ENCODE results near the gene TMEM258.
A peak's percentile ranks its signal among the peaks of the same experiment; 100 is the strongest.

TMEM258 gene

GRCh38 chr11:61817471-61818202 lies 25.2 kb upstream of the TMEM258 start:
- no peak for DNase-seq

DNA sequence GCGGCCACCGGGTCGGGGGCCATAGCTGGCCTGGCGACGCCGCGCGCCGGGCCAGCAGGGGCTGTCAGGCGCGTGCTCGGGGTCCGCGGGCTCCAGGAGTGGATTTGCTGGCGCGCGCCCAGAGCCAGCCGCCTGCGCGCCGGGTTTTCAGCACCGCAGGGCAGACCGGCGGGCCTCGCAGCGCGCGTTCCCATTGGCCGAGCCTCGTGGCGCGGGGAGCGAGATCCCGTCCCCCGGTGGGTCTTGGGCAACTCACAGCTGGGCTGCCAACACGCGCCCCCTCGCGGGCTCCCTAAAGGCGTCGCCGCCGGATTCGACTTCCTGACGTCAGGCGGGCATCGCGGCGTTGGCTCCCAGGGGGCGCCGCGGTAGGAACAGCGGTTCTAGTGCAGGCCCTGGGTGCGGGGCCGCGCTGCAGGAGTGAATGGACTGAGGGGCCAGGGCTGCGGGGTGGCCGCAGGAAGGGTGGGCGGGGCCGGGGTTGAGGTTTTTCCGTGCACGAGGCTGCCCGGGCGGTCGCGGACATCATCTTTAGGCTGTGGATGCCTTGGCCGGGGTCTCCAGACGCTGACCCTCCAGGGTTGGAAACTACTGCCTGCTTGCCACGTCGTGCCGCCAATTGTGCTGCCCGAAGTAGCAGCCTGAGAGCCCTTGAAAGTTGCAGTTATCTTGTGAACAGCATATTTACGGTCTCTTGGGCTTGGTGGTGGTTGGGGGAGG lies 24.5 kb upstream of the TMEM258 start, which contains the start of gene FADS1:
Gene FADS1 (minus strand): TSS at position 268 of the 720 bp plus-strand sequence. CDS start 74 bp downstream, at position 194.
- DNase-seq: peak; percentile 80

DNA sequence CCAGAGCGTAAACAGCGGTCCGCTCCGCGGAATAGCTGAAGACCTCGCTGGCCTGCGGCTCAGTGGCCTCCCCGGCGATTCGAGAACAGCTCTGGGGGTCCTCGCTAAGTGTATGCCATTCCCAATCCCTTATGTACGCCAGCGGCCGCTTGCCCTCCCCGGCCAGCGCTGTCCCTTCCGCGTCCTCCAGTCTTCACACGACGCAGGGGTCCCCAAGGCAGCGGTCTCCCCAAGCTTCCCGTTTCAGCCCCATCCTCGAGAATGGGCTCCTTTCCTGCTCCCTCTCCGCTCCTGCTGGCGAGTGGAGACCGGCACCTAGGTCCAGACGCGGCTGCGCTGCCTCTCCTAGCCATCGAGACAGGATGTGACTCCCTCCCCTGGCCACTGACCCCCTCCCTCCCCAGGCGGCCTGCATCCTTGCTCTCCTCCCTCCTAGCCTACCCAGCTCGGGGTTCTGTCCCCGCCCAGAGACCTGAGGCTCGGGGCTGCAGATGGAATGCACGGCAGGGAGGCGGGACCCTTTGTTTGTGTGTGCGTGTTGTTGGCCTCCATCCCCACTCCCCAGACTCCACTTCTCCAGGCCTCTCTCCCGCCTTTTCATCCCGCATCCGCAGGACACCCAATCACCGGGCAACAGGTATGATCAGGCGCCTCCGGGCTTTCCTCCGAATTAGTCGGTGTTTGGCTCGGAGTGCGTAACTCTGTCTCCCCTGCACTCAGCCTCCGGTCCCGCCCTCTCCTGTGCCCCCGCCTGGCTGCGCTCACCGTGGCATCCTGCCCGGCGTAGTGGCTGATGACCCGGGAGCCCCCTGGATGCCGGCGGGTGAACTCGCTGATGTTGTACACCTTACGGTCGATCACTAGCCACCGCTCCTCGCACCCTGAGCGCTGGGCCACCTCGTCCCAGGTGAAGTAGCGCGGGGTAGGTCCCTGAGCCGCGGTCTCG lies 23.7 kb upstream of the TMEM258 start:
- peak; percentile 45 for DNase-seq

DNA sequence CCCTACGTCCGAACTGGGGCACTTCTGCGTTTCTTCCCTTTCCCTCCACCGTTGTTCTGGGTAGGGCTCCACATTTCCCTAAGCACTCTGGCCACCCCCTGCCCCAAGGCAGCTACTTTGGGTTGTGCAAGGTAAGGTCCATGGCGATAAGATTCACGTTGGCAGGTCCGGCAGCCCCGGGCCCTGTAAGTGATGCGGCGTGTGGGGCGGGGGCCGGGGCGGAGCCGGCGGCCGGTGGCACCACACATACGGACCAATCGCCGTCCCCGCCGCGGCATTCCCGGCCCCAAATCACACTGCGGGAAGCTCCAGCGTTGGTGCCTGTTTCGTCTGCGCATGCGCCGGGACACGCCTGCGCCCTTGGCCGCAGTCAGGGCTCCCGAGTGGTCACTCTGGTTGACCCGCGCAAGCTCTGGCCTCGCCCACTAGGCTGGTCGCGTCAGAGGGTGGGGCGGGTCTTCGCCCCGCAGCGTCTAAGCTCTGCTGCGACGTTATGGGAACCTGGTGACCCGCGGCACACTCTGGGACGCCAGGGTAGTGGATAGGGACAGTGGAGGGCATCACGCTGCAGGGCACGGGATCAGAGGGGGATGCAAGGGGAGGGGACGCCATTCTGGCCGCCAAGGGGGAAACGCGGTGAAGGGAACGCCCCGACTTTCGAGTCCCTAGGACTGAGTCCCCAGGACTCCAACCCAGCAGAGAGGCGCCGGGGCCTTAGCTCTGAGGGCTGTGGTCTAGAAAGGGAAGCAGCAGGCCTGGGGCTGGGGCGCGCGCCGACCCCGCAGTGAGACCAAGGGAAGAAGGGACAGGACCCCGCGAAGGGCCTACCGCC lies 22.8 kb upstream of the TMEM258 start:
- peak; percentile 89 for DNase-seq

- DNase-seq: no peak
These were observed 22.0 kb upstream of the TMEM258 start for GRCh38 chr11:61814247-61814957.

GRCh38 chr11:61812736-61813411 lies 20.5 kb upstream of the TMEM258 start:
- no peak for DNase-seq

- DNase-seq: no peak
These were observed 19.4 kb upstream of the TMEM258 start for GRCh38 chr11:61811831-61812230.

- no peak for DNase-seq
These were observed 18.3 kb upstream of the TMEM258 start for GRCh38 chr11:61810671-61811175.

- no peak for DNase-seq
These were observed 14.4 kb upstream of the TMEM258 start for GRCh38 chr11:61806785-61807184.

DNA sequence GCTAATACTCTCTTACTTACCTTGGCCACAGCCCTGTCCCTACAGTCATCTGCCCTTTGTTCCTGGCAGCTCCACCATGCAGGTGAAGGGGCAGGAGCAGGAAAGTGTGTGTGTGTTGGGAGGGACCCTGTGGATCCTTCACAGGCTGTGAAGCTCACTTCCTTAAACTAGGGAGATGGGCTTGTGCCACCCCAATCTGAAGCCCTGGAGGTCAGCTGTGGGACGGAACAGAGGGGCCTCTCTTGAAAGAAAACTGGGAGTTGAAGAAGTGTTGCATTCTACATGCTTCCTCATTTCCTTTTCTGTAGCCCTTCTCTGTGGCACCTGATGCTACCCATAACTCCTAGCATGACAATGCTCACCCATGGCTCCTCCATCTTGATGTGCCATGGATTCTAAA lies 12.7 kb upstream of the TMEM258 start:
- no peak for DNase-seq

GRCh38 chr11:61803889-61804647 lies 11.7 kb upstream of the TMEM258 start:
- DNase-seq: no peak

- no peak for DNase-seq
These were observed 10.2 kb upstream of the TMEM258 start for GRCh38 chr11:61802605-61803004.

- DNase-seq: no peak
These were observed 8.2 kb upstream of the TMEM258 start for GRCh38 chr11:61800331-61801281.

DNA sequence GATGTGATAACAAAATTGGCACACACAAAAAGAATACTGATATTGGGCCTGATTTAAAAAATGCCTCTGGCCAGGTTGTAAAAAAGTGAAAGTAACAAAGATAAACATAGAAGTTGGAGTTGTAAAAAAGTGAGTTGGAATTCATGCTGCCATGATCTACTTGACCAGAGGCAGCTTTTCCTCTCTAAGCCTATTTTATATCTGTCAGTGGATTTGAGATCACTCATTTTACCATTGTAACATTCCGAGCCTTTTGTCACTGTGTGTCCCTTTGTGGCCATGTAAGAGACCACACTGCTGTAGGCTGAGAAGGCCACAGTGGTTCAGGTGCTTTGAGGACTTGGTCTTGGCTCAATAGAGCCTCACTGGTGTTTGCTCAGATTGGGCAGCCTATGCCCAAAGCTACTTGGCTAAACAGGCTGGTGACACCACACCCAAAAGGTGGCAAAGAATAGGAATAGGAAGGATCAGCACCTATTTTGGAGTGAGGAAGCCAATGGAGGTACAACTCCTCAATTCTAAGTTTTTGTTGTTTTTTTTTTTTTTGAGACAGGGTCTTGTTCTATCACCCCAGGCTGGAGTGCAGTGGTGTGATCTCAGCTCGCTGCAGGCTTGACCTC lies 7.4 kb upstream of the TMEM258 start:
- no peak for DNase-seq

DNA sequence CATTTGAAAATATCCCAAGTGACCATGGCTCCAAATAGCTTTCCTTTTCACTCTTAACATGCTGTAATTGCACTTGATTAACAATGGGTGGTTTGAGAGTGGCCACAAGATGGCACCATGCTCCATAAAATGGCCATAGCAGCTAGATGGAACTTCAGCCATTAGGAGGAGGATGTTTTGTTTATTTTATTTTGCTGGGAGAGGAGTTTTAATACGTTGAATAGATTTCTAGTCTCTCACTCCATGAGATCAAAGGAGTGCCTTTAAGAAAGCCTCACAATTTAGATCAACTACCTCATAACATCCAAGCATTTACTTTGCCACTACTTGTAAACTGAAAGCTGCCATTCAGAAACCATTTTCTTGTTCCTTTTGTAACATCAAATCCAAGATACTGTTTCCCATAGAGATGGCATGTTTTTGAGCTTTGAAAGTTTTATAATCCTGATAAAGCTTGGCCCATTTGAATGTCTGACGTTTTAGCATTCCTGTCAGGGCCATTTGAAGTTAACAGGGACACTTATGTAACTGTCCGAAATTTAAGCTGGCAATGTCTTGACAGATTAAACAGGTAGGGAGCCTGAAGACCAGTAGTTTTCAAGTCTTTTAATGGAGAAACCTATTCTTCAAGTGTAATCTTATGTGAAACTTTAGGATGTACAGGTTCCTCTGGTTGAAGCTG lies 5.0 kb upstream of the TMEM258 start:
- peak; percentile 62 for DNase-seq

- no peak for DNase-seq
These were observed 3.6 kb upstream of the TMEM258 start for GRCh38 chr11:61795876-61796526.

DNA sequence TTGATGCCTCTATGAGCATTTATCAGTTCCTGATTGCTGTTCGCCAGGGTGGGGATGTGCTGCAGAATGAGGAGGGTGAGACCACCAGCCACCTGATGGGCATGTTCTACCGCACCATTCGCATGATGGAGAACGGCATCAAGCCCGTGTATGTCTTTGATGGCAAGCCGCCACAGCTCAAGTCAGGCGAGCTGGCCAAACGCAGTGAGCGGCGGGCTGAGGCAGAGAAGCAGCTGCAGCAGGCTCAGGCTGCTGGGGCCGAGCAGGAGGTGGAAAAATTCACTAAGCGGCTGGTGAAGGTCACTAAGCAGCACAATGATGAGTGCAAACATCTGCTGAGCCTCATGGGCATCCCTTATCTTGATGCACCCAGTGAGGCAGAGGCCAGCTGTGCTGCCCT lies 3.1 kb upstream of the TMEM258 start:
- DNase-seq: no peak

All from kidney glomerular epithelial cell (primary cell).